Urothelium cell line (cell line): ENCODE measurements around the gene EPHB2.
"Not testable (repeated sequence)": the region's sequence is repeated elsewhere in the genome, so short reads cannot be mapped to it uniquely, and the experiment has no call there.

ENCODE experiments used
- DNase-seq: peaks from one replicate; pipeline ENCODE4 v3.0.0; 2011; ENCODE audit warnings: low spot score, mixed read lengths
- FAIRE-seq: peaks from 2 replicates; lab custom pipeline; 2011; peaks lifted over from hg19 to GRCh38; lab: Jason Lieb, UNC

Gene EPHB2

DNA sequence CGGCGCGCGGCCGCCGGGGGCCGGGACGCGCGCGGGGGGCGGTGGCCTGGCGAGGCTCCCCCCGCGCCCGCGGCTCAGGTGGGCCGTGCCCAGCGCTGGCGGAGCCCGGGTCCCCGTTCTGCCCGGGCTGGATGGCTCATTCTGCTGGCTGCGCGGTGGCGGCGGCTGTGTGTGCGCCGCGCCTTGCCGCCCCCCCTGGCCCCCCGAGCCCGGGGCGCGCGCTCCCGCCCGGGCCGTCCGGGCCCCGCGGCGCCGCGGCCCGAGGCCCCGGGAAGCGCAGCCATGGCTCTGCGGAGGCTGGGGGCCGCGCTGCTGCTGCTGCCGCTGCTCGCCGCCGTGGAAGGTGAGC lies at the start of gene EPHB2:
Gene EPHB2 (plus strand): TSS at position 139 of the 349 bp plus-strand sequence. CDS start 144 bp downstream, at position 283.
- DNase-seq (peak; percentile 88), FAIRE-seq (peak; percentile 53)

DNA sequence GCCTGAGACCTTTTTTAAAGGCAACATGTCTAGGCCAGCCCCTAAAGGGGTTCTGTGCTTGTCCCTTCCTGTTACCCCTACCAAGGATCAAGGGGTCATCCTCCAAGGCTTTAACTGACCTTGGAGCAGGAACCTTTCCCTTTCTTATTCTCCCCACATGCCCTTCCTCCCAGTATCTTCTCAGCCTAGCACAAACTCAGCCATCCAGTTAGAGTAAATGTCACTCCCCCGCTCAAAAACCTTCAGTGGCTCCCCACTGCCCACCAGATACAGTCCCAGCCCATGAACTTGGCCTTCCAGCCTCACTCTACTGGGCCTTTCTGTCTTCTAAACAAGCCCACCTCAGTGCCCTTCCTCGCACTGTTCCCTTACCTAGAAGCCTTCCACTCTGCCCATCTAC lies 48.8 kb upstream of the EPHB2 start:
- no peak for FAIRE-seq
- no peak for DNase-seq

DNA sequence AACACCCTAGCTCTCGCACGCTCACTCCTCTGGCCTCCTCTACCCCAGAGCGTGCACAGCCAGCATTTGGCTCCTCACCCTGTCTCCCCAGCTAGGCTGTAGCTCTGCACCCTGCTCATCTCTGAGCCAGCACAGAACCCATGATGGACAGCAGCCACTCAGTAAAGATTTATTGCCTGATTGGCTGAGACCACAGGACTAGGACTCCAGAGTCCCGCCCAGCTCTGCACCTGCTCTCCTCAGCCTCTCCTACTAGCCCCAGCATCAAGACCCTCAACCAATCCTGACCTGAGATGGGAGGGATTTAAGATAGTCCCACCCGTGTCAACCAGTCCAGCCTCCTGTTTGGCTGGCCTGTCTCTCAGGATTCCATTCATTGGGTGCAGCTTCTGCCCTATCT lies 48.3 kb upstream of the EPHB2 start:
- peak; percentile 20 for FAIRE-seq

DNA sequence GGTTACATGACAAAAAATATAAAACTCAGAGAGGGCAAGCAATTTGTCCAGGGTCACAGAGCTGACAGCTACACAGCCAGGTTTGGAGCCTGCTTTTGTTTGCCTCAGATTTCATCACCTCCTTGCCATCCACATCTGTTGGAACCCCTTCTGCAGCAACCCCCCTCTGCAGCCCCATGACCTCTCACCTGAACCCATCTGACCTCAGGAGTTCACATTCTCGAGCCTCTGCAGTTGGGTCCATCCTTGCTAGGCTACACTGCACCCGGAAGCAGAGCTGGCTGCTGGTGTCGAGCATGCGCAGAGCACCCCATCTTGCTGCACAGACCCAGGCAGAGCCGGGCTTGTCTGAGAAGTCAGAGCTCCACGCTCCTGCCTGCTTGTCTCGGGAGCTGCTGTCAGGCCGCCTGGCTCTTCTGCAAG lies 47.6 kb upstream of the EPHB2 start:
- no peak for DNase-seq
- no peak for FAIRE-seq

More for the DNA sequence above, 48.3 kb upstream of the EPHB2 start:
- no peak for DNase-seq

DNA sequence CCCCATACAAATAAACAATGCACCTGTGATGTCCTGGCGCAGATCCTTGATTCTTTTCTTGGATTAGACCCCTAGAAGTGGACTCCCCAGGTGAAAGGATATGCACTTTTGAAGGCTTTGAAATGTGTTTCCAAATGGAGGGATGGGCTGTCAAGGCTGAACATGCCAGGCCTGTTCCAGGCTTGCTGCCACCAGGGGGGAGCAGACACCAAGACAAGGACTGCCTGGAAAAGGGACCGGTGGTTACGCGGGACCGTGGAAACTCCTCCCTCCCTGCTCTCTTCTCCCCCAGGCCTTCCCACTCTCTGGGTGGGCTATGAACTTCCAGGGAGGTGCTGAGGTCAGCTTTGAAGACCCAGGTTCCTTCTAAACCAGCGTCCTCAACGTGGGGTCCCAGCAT lies 44.9 kb upstream of the EPHB2 start:
- no peak for FAIRE-seq
- peak; percentile 68 for DNase-seq

DNA sequence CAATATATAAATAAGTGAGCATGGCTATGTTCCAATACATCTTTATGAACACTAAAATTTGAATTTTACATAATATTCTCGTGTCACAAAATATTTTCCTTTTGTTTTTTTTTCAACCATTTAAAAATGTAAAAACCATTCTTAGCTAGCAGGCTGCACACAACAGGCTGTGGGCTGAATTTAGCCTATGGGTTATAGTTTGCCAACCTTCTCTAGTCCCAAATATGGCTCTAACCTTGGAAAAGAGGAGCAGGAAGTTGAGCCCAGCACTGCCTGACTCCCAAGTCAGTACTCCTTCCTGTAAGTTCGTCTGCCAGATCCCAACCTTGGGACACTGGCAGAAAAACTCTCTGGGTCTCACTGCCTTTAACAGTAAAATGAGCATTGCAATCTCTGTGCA lies 44.2 kb upstream of the EPHB2 start:
- no peak for FAIRE-seq
- DNase-seq, result no peak

DNA sequence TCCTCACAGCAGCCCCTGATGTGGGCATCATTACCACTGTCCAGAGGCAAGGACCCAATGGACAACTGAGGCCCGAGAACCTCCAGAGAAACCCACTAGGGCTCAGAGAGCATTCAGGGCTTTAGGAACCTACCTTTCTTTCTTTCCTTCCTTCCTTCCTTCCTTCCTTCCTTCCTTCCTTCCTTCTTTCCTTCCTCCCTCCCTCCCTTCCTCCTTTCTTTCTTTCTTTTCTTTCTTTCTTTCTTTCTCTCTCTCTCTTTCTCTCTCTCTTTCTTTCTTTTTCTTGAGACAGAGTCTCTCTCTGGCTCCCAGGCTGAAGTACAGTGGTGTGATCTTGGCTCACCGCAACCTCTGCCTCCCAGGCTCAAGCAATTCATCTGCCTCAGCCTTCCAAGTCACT lies 41.8 kb upstream of the EPHB2 start:
- FAIRE-seq, result not testable (repeated sequence)

DNA sequence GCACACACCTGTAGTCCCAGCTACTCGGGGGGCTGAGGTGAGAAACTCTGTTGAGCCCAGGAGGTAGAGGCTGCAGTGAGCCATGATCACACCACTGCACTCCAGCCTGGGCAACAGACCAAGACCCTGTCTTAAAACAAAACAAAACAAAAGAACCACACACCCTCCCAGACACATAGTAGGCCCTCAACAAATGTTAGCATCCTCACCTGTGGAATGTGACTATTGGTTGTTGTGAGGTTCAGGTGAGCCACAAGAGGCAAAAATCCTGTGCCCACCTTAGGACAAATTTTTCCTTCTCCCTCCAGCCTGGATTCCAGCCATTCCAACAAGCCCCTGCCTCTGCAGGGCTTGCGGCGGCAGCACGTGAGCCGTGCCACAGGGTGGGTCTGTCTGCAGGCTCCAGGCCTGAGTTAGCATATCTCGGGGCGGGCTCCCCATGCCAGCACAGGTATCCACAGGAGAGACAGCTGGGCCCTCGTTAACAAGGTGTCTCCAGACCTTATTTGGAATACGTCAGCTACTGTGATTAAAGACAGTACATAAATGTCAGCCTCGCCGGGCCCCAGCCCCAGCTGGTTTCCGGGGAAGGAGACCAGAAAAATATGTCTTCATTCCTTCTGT lies 40.2 kb upstream of the EPHB2 start:
- FAIRE-seq, result no peak
- no peak for DNase-seq

More for the DNA sequence above, 41.8 kb upstream of the EPHB2 start:
- DNase-seq, result not testable (repeated sequence)

DNA sequence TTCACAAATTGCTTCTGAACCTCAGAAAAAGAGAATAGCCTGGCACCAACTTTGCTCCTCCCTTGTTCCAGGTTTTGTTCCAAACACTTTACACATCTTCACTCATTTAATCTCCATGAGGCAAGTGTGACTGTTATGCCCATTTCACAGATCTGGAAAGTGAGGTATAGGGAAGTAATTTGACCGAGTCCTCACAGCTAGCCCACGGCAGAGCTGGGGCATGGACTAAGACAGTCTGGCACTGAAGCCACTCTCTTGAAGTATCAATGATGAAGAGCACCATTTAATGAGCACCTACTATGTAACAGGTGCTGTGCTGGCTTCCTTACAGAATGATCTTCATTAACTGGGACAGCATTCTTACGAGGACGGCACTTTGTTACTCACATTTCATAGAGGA lies 38.6 kb upstream of the EPHB2 start:
- no peak for DNase-seq
- no peak for FAIRE-seq

DNA sequence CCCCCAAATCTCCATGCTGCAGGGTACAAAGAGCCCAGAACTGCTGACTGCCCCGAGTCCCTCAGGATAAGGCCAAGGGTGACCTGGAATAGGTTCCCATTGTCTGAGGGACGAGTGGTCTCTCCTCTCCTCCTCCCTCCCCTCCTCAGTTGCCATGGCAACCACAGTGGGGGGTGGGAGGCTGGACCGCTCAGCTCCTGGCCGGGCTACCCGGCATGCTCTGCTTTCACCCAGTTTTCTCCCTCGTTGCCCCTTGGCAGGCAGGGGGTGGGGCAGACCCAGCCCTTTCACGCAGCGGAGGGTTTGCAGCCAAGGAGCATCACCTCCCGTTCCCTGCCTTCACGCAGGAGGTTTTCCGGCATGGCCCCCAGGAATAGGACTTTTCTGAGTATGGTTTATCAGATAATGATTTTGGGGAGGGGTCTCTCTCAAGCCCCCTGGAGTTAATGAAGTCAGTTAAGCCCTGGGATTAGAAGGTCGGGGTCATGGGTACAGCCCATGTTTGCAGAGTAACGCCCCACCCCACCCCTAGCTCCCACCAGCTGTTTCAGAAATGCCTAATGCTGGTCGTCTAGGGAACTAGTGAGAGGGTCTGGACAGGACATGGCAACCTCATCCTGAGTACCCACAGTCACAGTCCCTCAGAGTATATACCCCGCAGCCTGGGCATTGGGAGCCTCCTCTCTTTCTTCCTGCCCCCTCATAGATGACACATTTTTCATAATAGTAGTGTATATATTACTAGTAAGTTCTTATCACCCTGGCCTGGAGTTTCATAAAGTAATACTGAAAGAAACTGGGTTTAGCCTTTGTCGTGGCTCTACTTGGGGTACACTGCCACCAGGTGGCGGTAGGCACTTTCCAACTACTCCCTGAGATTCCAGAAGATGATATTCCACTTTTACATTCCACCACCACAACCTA lies 36.9 kb upstream of the EPHB2 start:
- DNase-seq, result peak; percentile 57
- FAIRE-seq, result no peak

DNA sequence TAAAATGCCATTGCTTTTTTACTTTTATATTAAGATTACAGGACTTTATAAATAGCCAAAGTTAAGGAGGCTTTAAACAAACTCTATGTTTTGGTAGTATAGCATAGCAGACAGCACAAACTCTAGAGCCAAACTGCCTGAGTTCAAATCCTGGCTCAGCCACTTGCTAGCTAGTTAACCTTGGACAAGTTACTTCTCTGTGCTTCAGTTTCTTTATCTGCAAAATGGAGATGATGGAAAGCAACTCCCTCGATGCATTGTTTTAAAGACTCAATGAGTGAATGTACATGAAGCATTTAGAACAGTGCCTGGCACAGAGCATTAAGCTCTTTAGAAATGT lies 36.3 kb upstream of the EPHB2 start:
- FAIRE-seq, result no peak
- no peak for DNase-seq

DNA sequence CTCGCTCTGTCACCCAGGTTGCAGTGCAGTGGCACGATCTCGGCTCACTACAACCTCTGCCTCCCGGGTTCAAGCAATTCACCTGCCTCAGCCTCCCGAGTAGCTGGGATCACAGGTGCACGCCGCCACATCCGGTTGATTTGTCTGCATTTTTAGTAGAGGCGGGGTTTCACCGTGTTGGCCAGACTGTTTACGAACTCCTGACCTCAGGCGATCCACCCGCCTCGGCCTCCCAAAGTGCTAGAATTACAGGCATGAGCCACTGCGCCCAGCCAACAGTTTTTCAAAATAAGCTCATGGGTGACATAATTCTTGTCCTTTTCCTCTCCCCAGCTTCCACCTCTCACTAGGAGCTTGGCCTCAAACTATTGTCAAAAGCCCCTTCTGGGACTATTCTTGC lies 34.5 kb upstream of the EPHB2 start:
- DNase-seq, FAIRE-seq: not testable (repeated sequence)

DNA sequence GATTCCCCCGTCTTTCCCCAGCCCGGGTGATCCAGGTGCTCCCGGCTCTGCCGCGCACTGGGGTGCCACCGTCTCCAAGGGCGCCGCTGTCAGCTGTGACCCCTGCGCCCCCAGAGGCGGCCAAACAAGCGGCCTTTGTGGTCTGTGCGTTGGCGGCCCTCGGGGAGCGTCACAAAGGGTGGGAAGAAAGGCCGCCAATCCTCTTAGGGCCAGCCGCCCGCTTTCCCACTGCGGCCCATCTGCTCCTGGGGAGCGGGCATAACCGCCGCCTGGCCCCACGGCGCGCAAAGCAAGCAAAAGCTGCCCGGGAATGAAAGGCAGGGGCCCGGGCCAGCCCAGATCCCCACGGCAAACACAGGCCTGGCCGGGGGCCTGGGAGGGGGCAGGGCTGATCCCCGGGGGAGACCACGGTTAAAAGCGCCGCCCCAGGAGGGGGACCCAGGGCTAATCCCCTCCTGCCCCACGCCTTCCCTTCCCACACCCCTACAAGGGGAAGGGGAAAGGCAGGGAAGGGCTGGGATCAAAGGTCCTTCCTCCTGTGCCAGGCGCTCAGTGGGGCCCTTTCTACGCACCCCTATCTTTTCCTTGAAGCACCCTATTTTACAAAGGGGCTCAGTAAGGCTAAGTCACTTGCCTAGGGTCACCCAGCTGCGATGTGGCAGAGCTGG lies 33.6 kb upstream of the EPHB2 start:
- no peak for FAIRE-seq
- no peak for DNase-seq

DNA sequence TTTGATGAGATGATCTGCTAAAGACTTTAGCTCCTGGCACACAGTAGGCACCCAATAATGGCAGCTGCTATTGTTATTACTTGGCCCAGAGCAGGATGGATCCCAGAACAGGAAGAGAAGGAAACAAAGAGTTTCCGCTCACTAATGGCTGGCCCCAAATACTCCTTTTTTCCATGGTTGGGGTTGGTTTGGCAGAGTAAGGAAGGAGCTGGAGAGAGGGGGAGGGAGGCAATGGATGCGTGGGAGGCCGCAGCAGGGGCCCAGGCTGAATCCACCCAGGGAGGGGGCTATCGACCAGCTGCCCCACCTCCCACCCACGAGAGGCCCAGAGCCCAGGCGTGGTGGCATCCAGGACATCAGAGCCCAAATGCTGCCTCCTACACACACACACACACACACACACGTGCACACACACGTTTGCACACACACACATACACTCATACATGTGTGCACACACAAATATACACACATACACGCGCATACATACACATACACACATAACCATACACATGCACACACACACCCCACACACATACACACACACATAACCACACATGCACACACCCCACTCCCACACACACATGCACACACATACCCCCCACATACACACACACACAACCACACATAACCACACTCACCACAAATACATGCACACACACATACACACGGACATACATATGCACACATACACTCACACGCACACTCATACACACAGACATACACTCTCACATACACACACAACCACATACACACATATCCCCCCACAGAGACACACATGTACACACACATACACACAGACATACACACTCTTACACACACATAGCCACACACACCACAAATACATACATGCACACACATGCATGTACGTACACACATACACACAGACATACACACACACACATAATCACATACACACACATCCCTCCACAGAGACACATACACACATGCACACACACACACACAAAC lies 32.4 kb upstream of the EPHB2 start:
- FAIRE-seq (peak; percentile 98), DNase-seq (no peak)

DNA sequence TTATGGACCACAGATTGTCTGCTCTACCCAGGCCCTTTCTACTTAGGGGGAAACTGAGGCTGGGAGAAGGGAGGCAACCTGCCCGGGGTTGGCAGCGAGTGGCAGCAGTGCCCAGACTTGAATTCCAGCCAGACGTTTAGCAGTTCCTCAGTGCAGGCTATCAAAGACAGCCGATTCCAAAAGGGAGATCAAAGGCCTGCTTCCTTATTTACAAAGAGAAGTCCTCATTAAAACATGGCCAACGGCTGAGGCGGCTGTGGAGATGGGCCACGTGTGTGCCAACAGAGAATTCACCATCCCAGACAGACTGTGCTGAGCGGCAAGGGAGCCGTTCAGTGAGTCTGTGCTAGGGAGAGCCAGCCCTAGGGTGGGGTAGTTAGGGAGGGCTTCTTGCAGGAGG lies 29.9 kb upstream of the EPHB2 start:
- DNase-seq, result no peak
- FAIRE-seq, result no peak

DNA sequence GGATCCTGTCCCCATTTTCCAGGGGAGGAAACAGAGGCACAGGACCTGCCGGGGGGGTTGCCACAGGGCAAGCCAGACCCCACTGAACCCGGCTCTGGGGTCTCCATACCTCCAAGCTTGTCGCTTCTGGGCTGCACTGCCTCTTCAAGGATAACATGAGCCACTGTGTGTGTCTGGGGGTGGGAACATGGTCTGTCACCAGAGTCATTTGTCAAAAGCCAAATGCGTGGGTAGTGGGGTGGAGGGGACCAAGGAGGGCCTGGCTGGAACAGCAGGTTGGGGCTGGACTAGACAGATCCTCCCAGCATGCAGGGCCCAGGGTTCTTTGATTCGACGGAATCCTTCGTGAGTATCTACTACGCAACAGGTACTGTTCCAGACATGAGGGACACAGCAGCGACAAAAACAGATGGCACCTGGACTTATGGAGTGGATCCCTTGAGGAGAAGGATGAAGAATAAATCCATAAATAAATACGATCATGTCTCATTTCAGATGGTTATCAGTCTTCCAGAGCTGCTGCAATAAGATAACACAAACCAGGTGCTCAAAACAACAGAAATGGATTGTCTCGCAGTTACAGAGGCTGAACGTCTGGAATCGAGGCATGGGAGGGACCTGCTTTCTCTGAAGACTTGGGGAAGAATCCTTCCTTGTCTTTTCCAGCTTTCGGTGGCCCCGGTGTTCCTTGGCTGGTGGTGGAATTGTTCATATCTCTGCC lies 28.9 kb upstream of the EPHB2 start:
- FAIRE-seq, result no peak
- DNase-seq, result no peak

DNA sequence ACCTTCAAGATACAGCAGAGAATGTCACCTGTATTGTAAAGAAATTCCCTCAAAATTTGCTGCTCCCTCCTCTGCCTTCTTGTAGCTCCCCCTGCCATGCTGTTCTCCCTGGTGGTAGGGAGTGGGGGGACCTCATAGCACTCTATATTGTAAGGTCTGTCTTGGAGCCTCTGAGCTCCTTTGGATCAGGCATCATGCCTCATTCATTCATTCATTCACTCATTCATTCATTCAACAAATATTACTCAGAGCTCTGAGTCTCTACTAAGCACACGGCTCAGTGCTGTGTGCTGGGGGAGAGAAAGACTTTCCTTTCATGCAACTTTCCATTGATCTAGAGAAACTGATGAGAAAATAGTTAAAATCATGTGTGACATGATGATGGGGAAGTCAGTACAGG lies 27.1 kb upstream of the EPHB2 start:
- no peak for FAIRE-seq
- DNase-seq, result no peak

DNA sequence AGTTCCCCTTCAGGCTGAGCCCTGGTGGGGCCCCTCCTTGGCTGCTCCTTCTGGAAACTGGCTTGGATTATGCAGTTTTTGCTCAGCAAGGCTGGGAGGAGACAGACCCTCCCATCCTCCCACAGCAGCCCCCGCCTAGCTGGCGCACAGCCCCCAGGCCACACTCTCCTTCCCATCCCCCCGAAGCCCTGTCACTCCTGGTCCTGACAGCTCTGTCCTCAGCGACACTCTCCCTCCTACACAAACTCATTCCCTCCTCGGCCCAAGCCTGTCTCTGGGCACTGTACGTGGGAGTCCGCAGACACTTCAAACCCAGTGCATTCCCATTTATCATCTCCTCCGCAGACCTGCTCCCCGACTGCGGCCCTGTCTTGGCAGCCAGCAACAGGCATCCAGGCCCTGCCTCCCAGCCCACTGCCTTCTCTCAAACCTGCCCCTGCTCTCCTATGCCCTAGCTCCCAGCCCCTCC lies 25.0 kb upstream of the EPHB2 start:
- FAIRE-seq (no peak), DNase-seq (no peak)

DNA sequence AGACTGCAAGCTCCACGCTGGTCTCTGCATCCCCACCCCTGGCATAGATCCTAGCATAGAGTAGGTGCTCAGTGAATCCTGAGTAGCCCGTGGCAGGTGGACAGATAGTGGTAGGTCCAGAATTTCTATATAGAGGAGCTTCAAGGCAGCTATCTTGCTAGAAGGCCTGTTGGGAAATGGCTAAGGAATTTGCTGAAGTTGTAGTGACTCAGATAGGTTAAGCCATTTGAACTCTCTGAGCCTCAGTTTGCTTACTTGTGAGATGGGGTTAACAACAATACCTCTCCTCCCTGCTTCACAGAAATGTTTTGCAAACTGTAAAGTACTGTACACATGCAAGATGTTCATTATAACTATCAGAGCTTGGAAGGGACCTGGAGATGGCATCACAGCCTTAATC lies 23.4 kb upstream of the EPHB2 start:
- DNase-seq (no peak), FAIRE-seq (no peak)

DNA sequence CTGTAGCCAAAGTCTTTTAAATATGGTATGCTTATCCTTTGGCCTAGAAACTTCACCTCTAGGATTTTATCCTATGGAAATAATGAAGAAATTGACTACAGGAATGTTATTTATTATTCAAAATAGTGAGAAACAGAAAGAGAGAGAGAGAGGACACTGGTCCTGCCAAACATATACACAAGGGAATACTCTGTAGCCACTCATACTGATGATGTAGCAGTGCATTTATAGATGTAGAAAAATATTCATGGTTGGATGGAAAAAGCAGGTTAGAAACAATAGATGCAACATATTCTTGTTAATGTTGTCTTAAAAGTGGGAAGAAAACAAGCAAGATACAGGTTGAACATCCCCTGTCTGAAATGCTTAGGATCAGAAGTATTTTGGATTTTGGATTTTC lies 22.2 kb upstream of the EPHB2 start:
- FAIRE-seq, result no peak
- DNase-seq, result no peak
